Measurements from ENCODE around the gene DPY19L1. TPM values are rescaled to one million over a fixed set of nuclear protein-coding genes. Genes with fewer than 3 reads are reported as not detected.
"Not testable (repeated sequence)": the region's sequence is repeated elsewhere in the genome, so short reads cannot be mapped to it uniquely, and the experiment has no call there.

Gene DPY19L1
- total and polyA plus RNA-seq, 8 donors = 2.0 to 28.7 (median 5.0) TPM

DNA sequence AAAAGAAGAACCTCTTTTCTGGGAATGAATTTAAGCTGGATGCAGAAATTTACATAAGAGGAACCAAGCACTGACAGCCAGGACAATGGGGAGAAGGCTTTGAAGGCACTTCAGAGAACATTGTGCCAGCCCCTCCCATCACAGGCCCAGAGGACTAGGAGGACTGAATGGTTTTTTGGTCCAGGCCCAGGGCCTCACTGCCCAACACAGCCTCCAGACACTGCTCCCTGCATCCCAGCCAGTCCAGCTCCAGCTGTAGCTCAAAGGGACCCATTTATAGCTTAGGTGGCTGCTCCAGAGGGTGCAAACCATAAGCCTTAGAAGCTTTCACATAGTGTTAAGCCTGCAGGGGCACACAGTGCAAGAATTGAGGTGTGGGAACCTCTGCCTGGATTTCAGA lies 142.1 kb downstream of the DPY19L1 start:
- intact Hi-C loops (cut with DNase I; ENCODE audit: low total_unique reads) = no loop called here
- Histone ChIP-seq H3K36me3 (no peaks in the 10 kb centered on the region), H3K27me3 (no peaks in the 10 kb centered on the region), H3K4me1 (no peaks in the 10 kb centered on the region), H3K27ac (no peak overlapping the region), H3K4me3 (no peak overlapping the region), H3K9me3 (peaks cover 0 to 24% (median 16%) of the 10 kb centered on the region in 4 donors)
- TF ChIP-seq POLR2AphosphoS5 (IDR thresholded peaks at IDR 0.05) (no peak), POLR2A (IDR thresholded peaks at IDR 0.05) (no peak), EP300 (IDR thresholded peaks at IDR 0.05) (no peak)
- TF ChIP-seq, protein P1, sequence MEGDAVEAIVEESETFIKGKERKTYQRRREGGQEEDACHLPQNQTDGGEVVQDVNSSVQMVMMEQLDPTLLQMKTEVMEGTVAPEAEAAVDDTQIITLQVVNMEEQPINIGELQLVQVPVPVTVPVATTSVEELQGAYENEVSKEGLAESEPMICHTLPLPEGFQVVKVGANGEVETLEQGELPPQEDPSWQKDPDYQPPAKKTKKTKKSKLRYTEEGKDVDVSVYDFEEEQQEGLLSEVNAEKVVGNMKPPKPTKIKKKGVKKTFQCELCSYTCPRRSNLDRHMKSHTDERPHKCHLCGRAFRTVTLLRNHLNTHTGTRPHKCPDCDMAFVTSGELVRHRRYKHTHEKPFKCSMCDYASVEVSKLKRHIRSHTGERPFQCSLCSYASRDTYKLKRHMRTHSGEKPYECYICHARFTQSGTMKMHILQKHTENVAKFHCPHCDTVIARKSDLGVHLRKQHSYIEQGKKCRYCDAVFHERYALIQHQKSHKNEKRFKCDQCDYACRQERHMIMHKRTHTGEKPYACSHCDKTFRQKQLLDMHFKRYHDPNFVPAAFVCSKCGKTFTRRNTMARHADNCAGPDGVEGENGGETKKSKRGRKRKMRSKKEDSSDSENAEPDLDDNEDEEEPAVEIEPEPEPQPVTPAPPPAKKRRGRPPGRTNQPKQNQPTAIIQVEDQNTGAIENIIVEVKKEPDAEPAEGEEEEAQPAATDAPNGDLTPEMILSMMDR (IDR thresholded peaks at IDR 0.05) = no peak
- DNase-seq = no peak

- intact Hi-C loops (cut with DNase I; ENCODE audit: low total_unique reads) = no loop called here
- no peaks in the 10 kb centered on the region for H3K36me3 ChIP-seq
Observed at GRCh38 chr7:34889951-34890350, 147.3 kb downstream of the DPY19L1 start.

GRCh38 chr7:34886856-34887255 lies 150.4 kb downstream of the DPY19L1 start:
- no peak overlapping the region for H3K27ac ChIP-seq
- H3K4me3 ChIP-seq = no peak overlapping the region
- peaks cover 0 to 27% (median 21%) of the 10 kb centered on the region in 4 donors for H3K9me3 ChIP-seq
- H3K27me3 ChIP-seq = no peaks in the 10 kb centered on the region
- no peak for DNase-seq
- no peak for TF ChIP-seq EP300 (IDR thresholded peaks at IDR 0.05)
- TF ChIP-seq POLR2A (IDR thresholded peaks at IDR 0.05) = no peak
- TF ChIP-seq, protein P1 (IDR thresholded peaks at IDR 0.05) = no peak
- no peak for TF ChIP-seq POLR2AphosphoS5 (IDR thresholded peaks at IDR 0.05)
- H3K4me1 ChIP-seq = no peaks in the 10 kb centered on the region
- intact Hi-C loops (cut with DNase I; ENCODE audit: low total_unique reads) = no loop called here
- no peaks in the 10 kb centered on the region for H3K36me3 ChIP-seq

More at GRCh38 chr7:34889951-34890350, 147.3 kb downstream of the DPY19L1 start:
- 84 to 96% (median 89%) methylated on average over 1 of the region's 1 CpG for WGBS, 5 donors
- H3K4me1 ChIP-seq = no peaks in the 10 kb centered on the region
- peaks cover 0 to 10% (median 5%) of the 10 kb centered on the region in 4 donors for H3K9me3 ChIP-seq
- TF ChIP-seq, protein P1 (IDR thresholded peaks at IDR 0.05) = no peak
- no peak for TF ChIP-seq POLR2AphosphoS5 (IDR thresholded peaks at IDR 0.05)
- TF ChIP-seq EP300 (IDR thresholded peaks at IDR 0.05) = no peak
- TF ChIP-seq POLR2A (IDR thresholded peaks at IDR 0.05) = no peak
- no peak overlapping the region for H3K27ac ChIP-seq
- no peak overlapping the region for H3K4me3 ChIP-seq
- no peak for DNase-seq
- no peaks in the 10 kb centered on the region for H3K27me3 ChIP-seq

DNA sequence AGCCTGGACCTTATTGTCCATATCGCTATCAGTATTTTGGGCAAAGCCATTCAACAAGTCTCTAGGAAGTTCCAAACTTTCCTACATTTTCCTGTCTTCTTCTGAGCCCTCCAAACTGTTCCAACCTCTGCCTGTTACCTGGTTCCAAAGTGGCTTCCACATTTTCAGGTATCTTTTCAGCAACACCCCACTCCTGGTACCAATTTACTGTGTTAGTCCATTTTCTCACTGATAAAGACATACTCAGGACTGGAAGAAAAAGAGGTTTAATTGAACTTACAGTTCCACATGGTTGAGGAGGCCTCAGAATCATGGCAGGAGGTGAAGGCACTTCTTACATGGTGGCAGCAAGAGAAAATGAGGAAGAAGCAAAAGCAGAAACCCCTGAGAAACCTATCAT lies 153.4 kb downstream of the DPY19L1 start:
- H3K4me3 ChIP-seq; intact Hi-C loops (cut with DNase I; ENCODE audit: low total_unique reads); DNase-seq; H3K27ac ChIP-seq; H3K4me1 ChIP-seq; H3K27me3 ChIP-seq; H3K36me3 ChIP-seq: not testable (repeated sequence)
- 84 to 100% (median 93%) methylated on average over 1 of the region's 1 CpG for WGBS, 5 donors
- H3K9me3 ChIP-seq = peaks cover 0 to 27% (median 21%) of the 10 kb centered on the region in 4 donors

GRCh38 chr7:34879871-34880270 lies 157.4 kb downstream of the DPY19L1 start:
- DNase-seq = no peak
- TF ChIP-seq POLR2A (IDR thresholded peaks at IDR 0.05) = no peak
- TF ChIP-seq, protein P1 (IDR thresholded peaks at IDR 0.05) = no peak
- TF ChIP-seq POLR2AphosphoS5 (IDR thresholded peaks at IDR 0.05) = no peak
- TF ChIP-seq EP300 (IDR thresholded peaks at IDR 0.05) = no peak
- intact Hi-C loops (cut with DNase I; ENCODE audit: low total_unique reads) = no loop called here
- Histone ChIP-seq H3K4me1 (no peaks in the 10 kb centered on the region), H3K9me3 (peaks cover 0 to 24% (median 20%) of the 10 kb centered on the region in 4 donors), H3K36me3 (no peaks in the 10 kb centered on the region), H3K4me3 (no peak overlapping the region), H3K27me3 (no peaks in the 10 kb centered on the region), H3K27ac (no peak overlapping the region)
- WGBS, 5 donors = 63 to 82% (median 71%) methylated on average over 2 of the region's 2 CpGs

- not testable (repeated sequence) for H3K27me3 ChIP-seq
- WGBS, 5 donors = 58 to 76% (median 66%) methylated on average over 8 of the region's 8 CpGs
Observed at GRCh38 chr7:34878944-34879735, 158.1 kb downstream of the DPY19L1 start.

More at GRCh38 chr7:34878944-34879735, 158.1 kb downstream of the DPY19L1 start:
- peaks cover 0 to 20% (median 16%) of the 10 kb centered on the region in 4 donors for H3K9me3 ChIP-seq
- H3K4me1 ChIP-seq; H3K36me3 ChIP-seq; H3K4me3 ChIP-seq; DNase-seq; intact Hi-C loops (cut with DNase I; ENCODE audit: low total_unique reads); H3K27ac ChIP-seq: not testable (repeated sequence)
